A549 (cell line): ENCODE measurements around the gene WLS.

Source experiments
- CHD4 ChIP-seq: fragments of 200-600 bp; sonication (generic); IDR thresholded peaks from 2 replicates; pipeline ENCODE4 v1.6.1; 2016; ENCODE audit warnings: antibody characterized with exemption, mild to moderate bottlenecking, borderline replicate concordance
- HDAC2 ChIP-seq: fragments of 200-600 bp; sonication (generic); IDR thresholded peaks from 2 replicates; pipeline ENCODE4 v1.6.1; 2016
- MAX ChIP-seq: IDR thresholded peaks from 2 replicates; pipeline ENCODE4 v1.6.1; 2012
- POLR2A ChIP-seq: IDR thresholded peaks from 2 replicates; pipeline ENCODE4 v1.6.1; 2012; ENCODE audit warnings: mild to moderate bottlenecking, low read length
- RAD21 ChIP-seq, 2 experiments: fragments of >200 bp in 1 of 2; sonication (Bioruptor Twin) in 1 of 2; formaldehyde crosslinking in 1 of 2; IDR thresholded peaks in 1 of 2; conservative IDR thresholded peaks in 1 of 2; 2 replicates in 1 of 2; 3 replicates in 1 of 2; pipeline ENCODE4 v1.6.1; 2012 to 2018; ENCODE audit warnings: inconsistent platforms in 1 of 2
- RNF2 ChIP-seq: fragments of 200-600 bp; sonication (generic); IDR thresholded peaks from 2 replicates; pipeline ENCODE4 v1.6.1; 2016; ENCODE audit warnings: low read depth, mild to moderate bottlenecking, antibody characterized with exemption, moderate library complexity, borderline replicate concordance
- TF ChIP-seq, protein P1 (sequence below): fragments of >200 bp; sonication (Bioruptor Twin); formaldehyde crosslinking; IDR thresholded peaks from 3 replicates; pipeline ENCODE4 v1.5.1; 2016

- TF ChIP-seq, protein P1, sequence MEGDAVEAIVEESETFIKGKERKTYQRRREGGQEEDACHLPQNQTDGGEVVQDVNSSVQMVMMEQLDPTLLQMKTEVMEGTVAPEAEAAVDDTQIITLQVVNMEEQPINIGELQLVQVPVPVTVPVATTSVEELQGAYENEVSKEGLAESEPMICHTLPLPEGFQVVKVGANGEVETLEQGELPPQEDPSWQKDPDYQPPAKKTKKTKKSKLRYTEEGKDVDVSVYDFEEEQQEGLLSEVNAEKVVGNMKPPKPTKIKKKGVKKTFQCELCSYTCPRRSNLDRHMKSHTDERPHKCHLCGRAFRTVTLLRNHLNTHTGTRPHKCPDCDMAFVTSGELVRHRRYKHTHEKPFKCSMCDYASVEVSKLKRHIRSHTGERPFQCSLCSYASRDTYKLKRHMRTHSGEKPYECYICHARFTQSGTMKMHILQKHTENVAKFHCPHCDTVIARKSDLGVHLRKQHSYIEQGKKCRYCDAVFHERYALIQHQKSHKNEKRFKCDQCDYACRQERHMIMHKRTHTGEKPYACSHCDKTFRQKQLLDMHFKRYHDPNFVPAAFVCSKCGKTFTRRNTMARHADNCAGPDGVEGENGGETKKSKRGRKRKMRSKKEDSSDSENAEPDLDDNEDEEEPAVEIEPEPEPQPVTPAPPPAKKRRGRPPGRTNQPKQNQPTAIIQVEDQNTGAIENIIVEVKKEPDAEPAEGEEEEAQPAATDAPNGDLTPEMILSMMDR, result no peak
- TF ChIP-seq MAX (no peak), RAD21 (conservative IDR thresholded peaks at IDR 0.05 in 1 of 2, IDR thresholded peaks at IDR 0.05 in 1 of 2) (no peak), POLR2A (no peak), RNF2 (no peak), HDAC2 (no peak), CHD4 (no peak)
Observed at GRCh38 chr1:68141071-68142021, 91.0 kb downstream of the WLS start.
